CD4-positive, alpha-beta memory T cell (primary cell): ENCODE results near the gene MCIDAS. TPM values are rescaled to one million over a fixed set of nuclear protein-coding genes. Genes with fewer than 3 reads are reported as not detected.

Experiments used
- microRNA-seq: library from miRNA; unstranded; fragments of <30 nt; microRNA quantifications from one replicate; pipeline ENCODE4 v1.2.0, GENCODE V29; 2021; ENCODE audit warnings: borderline replicate concordance, borderline number of aligned reads, borderline microRNAs expressed, mixed read lengths
- polyA plus RNA-seq, 2 donors: library from polyadenylated mRNA; unstranded; fragments of 300-500 nt; fragmentation: Illumina TruSeq; gene quantifications; one replicate each; pipeline ENCODE4 v1.2.3, GENCODE V29; 2021
- total RNA-seq, 2 experiments: library from RNA; stranded (reverse); gene quantifications; one replicate each; pipeline ENCODE4 v1.2.3, GENCODE V29; 2021

MCIDAS gene
- total and polyA plus RNA-seq, 4 experiments from 2014 or later, result not detected

Small RNA genes within 50 kb of the gene (microRNA-seq; reads per million reads assigned to microRNA genes)
- gene MIR449A (6.2 reads per million, percentile 29 among the genes with 10 or more reads in this experiment), gene MIR449B (0.72 reads per million), gene MIR449C (not detected)

Other genes starting within 250 kb of the MCIDAS start
- 1 to 10 TPM in 1 of 2 experiments, under 1 TPM in 1; 0.99 to 1.5 TPM for gene ESM1, start 241.7 kb downstream of the MCIDAS start, total RNA-seq
- 1 to 10 TPM; 1.1 TPM for gene ESM1, start 241.7 kb downstream of the MCIDAS start, polyA plus RNA-seq
- gene GZMK, start 203.1 kb downstream of the MCIDAS start, total RNA-seq, result 10 to 100 TPM; 30.0 to 31.3 TPM
- gene GZMK, start 203.1 kb downstream of the MCIDAS start, polyA plus RNA-seq, result 100 to 1,000 TPM in 1 of 2 donors, 10 to 100 TPM in 1; 92.8 to 116 TPM
- 10 to 100 TPM; 25.0 to 28.2 TPM for gene GZMA, start 124.7 kb downstream of the MCIDAS start, total RNA-seq
- 100 to 1,000 TPM; 199 to 230 TPM for gene GZMA, start 124.7 kb downstream of the MCIDAS start, polyA plus RNA-seq
- gene GPX8, start 67.1 kb downstream of the MCIDAS start, total RNA-seq, result not detected
- gene GPX8, start 67.1 kb downstream of the MCIDAS start, polyA plus RNA-seq, result not detected
- gene CDC20B, start 54.1 kb downstream of the MCIDAS start, total RNA-seq, result not detected
- gene CDC20B, start 54.1 kb downstream of the MCIDAS start, polyA plus RNA-seq, result not detected
- gene CCNO, start 6.3 kb upstream of the MCIDAS start, total RNA-seq, result not detected
- not detected for gene CCNO, start 6.3 kb upstream of the MCIDAS start, polyA plus RNA-seq
- gene DHX29, start 80.4 kb upstream of the MCIDAS start, total RNA-seq, result 10 to 100 TPM; 18.5 to 22.5 TPM
- gene DHX29, start 80.4 kb upstream of the MCIDAS start, polyA plus RNA-seq, result 10 to 100 TPM; 11.6 to 21.0 TPM
- 10 to 100 TPM; 73.3 to 82.2 TPM for gene MTREX, start 80.7 kb upstream of the MCIDAS start, total RNA-seq
- 10 to 100 TPM; 28.8 to 37.4 TPM for gene MTREX, start 80.7 kb upstream of the MCIDAS start, polyA plus RNA-seq